ENCODE measurements around the gene FAM20A.

Gene FAM20A

GRCh38 chr17:68610554-68610953 is 9.4 kb upstream of the FAM20A start:
- TF ChIP-seq, protein P1, sequence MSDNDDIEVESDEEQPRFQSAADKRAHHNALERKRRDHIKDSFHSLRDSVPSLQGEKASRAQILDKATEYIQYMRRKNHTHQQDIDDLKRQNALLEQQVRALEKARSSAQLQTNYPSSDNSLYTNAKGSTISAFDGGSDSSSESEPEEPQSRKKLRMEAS (IDR thresholded peaks at IDR 0.05), result no peak
- TF ChIP-seq CEBPB (IDR thresholded peaks at IDR 0.05), result no peak
- no peak for TF ChIP-seq YY1 (IDR thresholded peaks at IDR 0.05; ENCODE audit: low read depth)
- TF ChIP-seq FOXM1 (IDR thresholded peaks at IDR 0.05; ENCODE audit: borderline replicate concordance, low read depth), result no peak
- no peak for TF ChIP-seq CREB1 (IDR thresholded peaks at IDR 0.05; ENCODE audit: low read depth)
- no peak for TF ChIP-seq RAD21 (IDR thresholded peaks at IDR 0.05; ENCODE audit: low read depth)
- no peak for TF ChIP-seq TCF12 (IDR thresholded peaks at IDR 0.05; ENCODE audit: low read depth)

DNA sequence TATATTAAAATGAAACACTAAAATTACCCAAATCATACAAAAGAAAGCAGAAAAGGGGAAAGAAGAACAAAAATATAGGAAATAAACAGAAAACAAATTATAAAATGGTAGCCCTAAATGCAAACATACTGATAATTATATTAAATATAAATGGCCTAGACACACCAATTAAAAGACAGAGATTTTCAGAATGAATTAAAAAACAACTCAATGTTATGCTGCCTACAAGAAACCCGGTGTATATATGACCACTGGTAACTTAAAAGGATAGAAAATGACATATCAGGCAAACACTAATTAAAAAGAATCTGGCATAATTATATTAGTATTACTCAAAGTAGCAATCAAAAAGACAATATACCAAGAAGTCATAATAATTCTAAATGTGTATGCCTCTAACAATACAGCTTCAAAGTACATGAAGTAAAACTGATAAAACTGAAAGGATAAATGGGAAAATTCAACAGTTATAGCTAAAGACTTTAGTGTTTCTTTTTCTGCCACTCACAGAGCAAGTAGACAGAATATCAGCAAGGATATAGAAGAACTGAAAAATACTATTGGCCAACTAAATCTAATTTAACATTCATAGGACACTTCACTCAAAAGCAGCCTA is 7.5 kb upstream of the FAM20A start:
- TF ChIP-seq, protein P2, sequence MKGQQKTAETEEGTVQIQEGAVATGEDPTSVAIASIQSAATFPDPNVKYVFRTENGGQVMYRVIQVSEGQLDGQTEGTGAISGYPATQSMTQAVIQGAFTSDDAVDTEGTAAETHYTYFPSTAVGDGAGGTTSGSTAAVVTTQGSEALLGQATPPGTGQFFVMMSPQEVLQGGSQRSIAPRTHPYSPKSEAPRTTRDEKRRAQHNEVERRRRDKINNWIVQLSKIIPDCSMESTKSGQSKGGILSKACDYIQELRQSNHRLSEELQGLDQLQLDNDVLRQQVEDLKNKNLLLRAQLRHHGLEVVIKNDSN (IDR thresholded peaks at IDR 0.05), result no peak

GRCh38 chr17:68606451-68607307 is 5.5 kb upstream of the FAM20A start:
- TF ChIP-seq, protein P2 (IDR thresholded peaks at IDR 0.05), result no peak
- TF ChIP-seq, protein P3, sequence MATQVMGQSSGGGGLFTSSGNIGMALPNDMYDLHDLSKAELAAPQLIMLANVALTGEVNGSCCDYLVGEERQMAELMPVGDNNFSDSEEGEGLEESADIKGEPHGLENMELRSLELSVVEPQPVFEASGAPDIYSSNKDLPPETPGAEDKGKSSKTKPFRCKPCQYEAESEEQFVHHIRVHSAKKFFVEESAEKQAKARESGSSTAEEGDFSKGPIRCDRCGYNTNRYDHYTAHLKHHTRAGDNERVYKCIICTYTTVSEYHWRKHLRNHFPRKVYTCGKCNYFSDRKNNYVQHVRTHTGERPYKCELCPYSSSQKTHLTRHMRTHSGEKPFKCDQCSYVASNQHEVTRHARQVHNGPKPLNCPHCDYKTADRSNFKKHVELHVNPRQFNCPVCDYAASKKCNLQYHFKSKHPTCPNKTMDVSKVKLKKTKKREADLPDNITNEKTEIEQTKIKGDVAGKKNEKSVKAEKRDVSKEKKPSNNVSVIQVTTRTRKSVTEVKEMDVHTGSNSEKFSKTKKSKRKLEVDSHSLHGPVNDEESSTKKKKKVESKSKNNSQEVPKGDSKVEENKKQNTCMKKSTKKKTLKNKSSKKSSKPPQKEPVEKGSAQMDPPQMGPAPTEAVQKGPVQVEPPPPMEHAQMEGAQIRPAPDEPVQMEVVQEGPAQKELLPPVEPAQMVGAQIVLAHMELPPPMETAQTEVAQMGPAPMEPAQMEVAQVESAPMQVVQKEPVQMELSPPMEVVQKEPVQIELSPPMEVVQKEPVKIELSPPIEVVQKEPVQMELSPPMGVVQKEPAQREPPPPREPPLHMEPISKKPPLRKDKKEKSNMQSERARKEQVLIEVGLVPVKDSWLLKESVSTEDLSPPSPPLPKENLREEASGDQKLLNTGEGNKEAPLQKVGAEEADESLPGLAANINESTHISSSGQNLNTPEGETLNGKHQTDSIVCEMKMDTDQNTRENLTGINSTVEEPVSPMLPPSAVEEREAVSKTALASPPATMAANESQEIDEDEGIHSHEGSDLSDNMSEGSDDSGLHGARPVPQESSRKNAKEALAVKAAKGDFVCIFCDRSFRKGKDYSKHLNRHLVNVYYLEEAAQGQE (IDR thresholded peaks at IDR 0.05; ENCODE audit: low read depth), result no peak
- TF ChIP-seq YY1 (IDR thresholded peaks at IDR 0.05; ENCODE audit: low read depth) (no peak), TCF12 (IDR thresholded peaks at IDR 0.05; ENCODE audit: low read depth) (no peak), FOXM1 (IDR thresholded peaks at IDR 0.05; ENCODE audit: borderline replicate concordance, low read depth) (no peak), TEAD4 (IDR thresholded peaks at IDR 0.05) (no peak), CEBPB (IDR thresholded peaks at IDR 0.05) (no peak)

DNA sequence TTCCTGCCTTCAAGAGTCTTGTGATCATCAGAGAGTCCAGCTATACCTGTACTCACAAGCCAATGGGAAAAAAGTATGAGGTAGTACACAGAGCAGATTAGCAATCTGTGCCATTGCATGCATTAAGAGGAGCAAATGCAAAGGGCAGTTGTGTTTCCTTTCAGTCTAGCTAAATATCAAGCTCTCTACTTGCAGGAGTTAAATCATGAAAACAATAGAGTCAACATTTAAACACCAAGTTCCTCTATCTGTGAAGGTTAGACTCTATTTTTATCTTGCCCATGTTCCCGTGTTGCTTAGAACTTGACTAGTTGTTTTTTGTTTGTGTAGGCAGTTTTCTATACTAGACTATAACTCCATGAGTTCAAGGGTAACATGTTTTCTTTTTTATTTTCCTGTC is 4.7 kb upstream of the FAM20A start:
- TF ChIP-seq CREB1 (IDR thresholded peaks at IDR 0.05; ENCODE audit: low read depth) (no peak), TEAD4 (IDR thresholded peaks at IDR 0.05) (no peak), NFIC (IDR thresholded peaks at IDR 0.05) (no peak), RAD21 (IDR thresholded peaks at IDR 0.05; ENCODE audit: low read depth) (no peak), ZBTB7A (IDR thresholded peaks at IDR 0.05; ENCODE audit: low read depth) (no peak)
- TF ChIP-seq, protein P3 (IDR thresholded peaks at IDR 0.05; ENCODE audit: low read depth), result no peak
- TF ChIP-seq, protein P1 (IDR thresholded peaks at IDR 0.05), result no peak

GRCh38 chr17:68603656-68604055 is 2.5 kb upstream of the FAM20A start:
- TF ChIP-seq RAD21 (IDR thresholded peaks at IDR 0.05; ENCODE audit: low read depth) (no peak), TAF1 (IDR thresholded peaks at IDR 0.05; ENCODE audit: low read depth) (no peak), TCF12 (IDR thresholded peaks at IDR 0.05; ENCODE audit: low read depth) (no peak), CREB1 (IDR thresholded peaks at IDR 0.05; ENCODE audit: low read depth) (no peak), TEAD4 (IDR thresholded peaks at IDR 0.05) (no peak), EP300 (IDR thresholded peaks at IDR 0.05; ENCODE audit: borderline replicate concordance) (no peak), FOXM1 (IDR thresholded peaks at IDR 0.05; ENCODE audit: borderline replicate concordance, low read depth) (no peak), CEBPB (IDR thresholded peaks at IDR 0.05) (no peak)
- TF ChIP-seq, protein P3 (IDR thresholded peaks at IDR 0.05; ENCODE audit: low read depth), result no peak
- TF ChIP-seq, protein P2 (IDR thresholded peaks at IDR 0.05), result no peak
- TF ChIP-seq, protein P1 (IDR thresholded peaks at IDR 0.05), result no peak
